Limb (tissue), 2 donors: ENCODE measurements around the gene ESF1.
A peak's percentile ranks its signal among the peaks of the same experiment; 100 is the strongest.

Experiments
- DNase-seq, 2 donors: peaks; one replicate each; pipeline ENCODE4 v3.0.0-alpha.2; 2016; ENCODE audit errors: extremely low spot score in 2 of 2

ESF1 gene

GRCh38 chr20:13681248-13682125 is 103.2 kb downstream of the ESF1 start:
- no peak for DNase-seq

- DNase-seq = no peak
Observed at GRCh38 chr20:13678944-13679343, 105.8 kb downstream of the ESF1 start.

- DNase-seq = no peak
Observed at GRCh38 chr20:13677241-13677640, 107.5 kb downstream of the ESF1 start.

- no peak for DNase-seq
Observed at GRCh38 chr20:13676682-13677081, 108.0 kb downstream of the ESF1 start.

GRCh38 chr20:13672690-13673089 is 112.0 kb downstream of the ESF1 start:
- no peak for DNase-seq

GRCh38 chr20:13671916-13672378 is 112.8 kb downstream of the ESF1 start:
- peak; percentile 36 to 89 for DNase-seq

GRCh38 chr20:13671512-13671911 is 113.2 kb downstream of the ESF1 start:
- DNase-seq = no peak

DNA sequence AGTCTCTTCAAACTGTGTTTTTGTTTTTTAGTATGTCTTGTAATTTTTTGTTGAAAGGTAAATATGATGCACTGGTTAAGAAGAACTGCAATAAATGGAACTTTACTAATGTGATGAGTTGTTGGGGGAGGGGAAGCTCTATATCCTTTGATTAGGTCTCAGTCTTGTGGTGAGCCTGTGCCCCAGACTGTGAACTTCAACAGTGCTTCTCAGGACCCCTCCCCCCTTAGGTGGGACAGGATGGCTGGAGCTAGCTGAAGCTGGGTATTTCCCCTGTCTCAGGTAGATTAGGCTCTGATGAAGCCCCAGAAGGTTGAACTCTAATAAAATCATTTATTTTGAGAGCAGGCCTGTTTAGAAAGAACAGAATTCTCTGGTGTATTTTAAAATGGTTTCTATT is 114.6 kb downstream of the ESF1 start:
- DNase-seq = no peak

DNA sequence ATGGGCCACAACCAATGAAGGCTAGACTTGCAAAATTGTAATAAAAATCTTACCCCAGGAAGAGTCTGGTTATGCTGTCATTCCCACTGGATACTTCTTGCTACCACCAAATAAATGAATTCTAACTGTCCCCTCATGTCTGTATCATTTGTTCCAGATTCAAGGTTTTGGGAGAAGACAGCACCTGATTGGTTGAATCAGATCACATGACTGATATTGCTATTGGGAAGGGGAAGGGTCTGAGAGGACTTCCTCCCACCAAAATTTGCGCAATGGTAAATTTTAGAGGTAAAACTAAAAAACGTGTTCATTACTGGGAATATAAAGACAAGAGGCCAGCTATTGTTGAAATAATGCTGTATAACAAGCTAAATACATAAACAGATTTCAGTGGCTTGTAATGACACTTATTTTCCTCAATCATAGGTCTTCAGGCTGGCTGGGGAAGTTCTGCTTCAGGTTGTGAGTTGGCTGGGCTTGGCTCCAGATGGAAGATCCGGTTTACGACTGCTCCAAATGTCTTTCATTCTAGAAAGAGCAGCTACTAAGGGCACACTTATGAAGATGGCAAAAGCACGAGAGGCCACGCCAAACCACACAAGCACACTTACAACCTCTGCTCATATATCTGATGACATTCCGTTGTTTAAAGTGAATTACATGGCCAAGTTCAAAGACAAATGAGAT is 118.9 kb downstream of the ESF1 start:
- DNase-seq = no peak
